Esophagus squamous epithelium (tissue), 4 donors: ENCODE measurements around the gene MRPL43.

Experiments used
- POLR2A ChIP-seq, 4 donors: fragments of 450-650 bp; IDR thresholded peaks; one replicate each; pipeline ENCODE4 v1.6.1; 2017; ENCODE audit warnings: antibody characterized with exemption in 4 of 4, mild to moderate bottlenecking in 4 of 4, moderate library complexity in 3 of 4
- TF ChIP-seq, protein P1 (sequence below), 6 experiments: fragments of 450-650 bp in 4 of 6; fragments of 200-600 bp in 2 of 6; sonication (generic) in 2 of 6; IDR thresholded peaks; one replicate each; pipeline ENCODE4 v1.5.1; 2016 to 2019; ENCODE audit warnings: antibody characterized with exemption in 6 of 6, mild to moderate bottlenecking in 4 of 6, moderate library complexity in 4 of 6

- TF ChIP-seq, protein P1, sequence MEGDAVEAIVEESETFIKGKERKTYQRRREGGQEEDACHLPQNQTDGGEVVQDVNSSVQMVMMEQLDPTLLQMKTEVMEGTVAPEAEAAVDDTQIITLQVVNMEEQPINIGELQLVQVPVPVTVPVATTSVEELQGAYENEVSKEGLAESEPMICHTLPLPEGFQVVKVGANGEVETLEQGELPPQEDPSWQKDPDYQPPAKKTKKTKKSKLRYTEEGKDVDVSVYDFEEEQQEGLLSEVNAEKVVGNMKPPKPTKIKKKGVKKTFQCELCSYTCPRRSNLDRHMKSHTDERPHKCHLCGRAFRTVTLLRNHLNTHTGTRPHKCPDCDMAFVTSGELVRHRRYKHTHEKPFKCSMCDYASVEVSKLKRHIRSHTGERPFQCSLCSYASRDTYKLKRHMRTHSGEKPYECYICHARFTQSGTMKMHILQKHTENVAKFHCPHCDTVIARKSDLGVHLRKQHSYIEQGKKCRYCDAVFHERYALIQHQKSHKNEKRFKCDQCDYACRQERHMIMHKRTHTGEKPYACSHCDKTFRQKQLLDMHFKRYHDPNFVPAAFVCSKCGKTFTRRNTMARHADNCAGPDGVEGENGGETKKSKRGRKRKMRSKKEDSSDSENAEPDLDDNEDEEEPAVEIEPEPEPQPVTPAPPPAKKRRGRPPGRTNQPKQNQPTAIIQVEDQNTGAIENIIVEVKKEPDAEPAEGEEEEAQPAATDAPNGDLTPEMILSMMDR (IDR thresholded peaks at IDR 0.05): no peak
- no peak for TF ChIP-seq POLR2A (IDR thresholded peaks at IDR 0.05)
Measured at GRCh38 chr10:100942229-100942628, 45.1 kb downstream of the MRPL43 start.
